K562 (cell line): Measurements from ENCODE around the gene NQO2. TPM values are rescaled to one million over a fixed set of nuclear protein-coding genes. Genes with fewer than 3 reads are reported as not detected.

Experiments
- MYNN ChIP-seq, 2 experiments: sonication (generic); formaldehyde crosslinking in 1 of 2; IDR thresholded peaks; 2 replicates each; pipeline versions ENCODE4 v1.5.0 to v1.6.1; 2016 to 2020; ENCODE audit warnings: antibody characterized with exemption in 1 of 2, missing genetic modification reagents in 1 of 2
- polyA plus RNA-seq, 8 experiments: library from polyadenylated mRNA; depleted of rRNA in 4 of 8; stranded (reverse) in 5 of 8; unstranded in 3 of 8; fragments of >200 nt; fragmentation: Nextera tagmentation in 2 of 8; fragmentation: Illumina TruSeq in 1 of 8; extraction: Ambion mirVana in 2 of 8; extraction: Trizol in 1 of 8; gene quantifications; 2 replicates each; pipeline versions ENCODE4 v1.2.1 to v1.2.3, GENCODE V29; 2011 to 2014; ENCODE audit warnings: inconsistent platforms in 1 of 8, missing spikeins in 1 of 8
- total RNA-seq, 7 experiments: library from RNA; depleted of rRNA in 6 of 7; stranded (reverse); fragments of >200 nt in 6 of 7; fragmentation: Illumina TruSeq in 2 of 7; extraction: Trizol in 2 of 7; gene quantifications; 2 replicates each; pipeline versions ENCODE4 v1.2.1 to v1.2.3, GENCODE V29; 2011 to 2021; ENCODE audit warnings: low replicate concordance in 1 of 7
- TF ChIP-seq, protein P1 (sequence below): sonication (generic); formaldehyde crosslinking; IDR thresholded peaks from 2 replicates; pipeline ENCODE4 v1.8.0; 2023; ENCODE audit warnings: mild to moderate bottlenecking, missing genetic modification reagents
- TF ChIP-seq, protein P2 (sequence below): sonication (generic); formaldehyde crosslinking; IDR thresholded peaks from 2 replicates; pipeline ENCODE4 v1.8.1; 2023; ENCODE audit warnings: mild to moderate bottlenecking, missing genetic modification reagents
- TF ChIP-seq, protein P3 (sequence below), 2 experiments: fragments of 450-650 bp; IDR thresholded peaks; 2 replicates each; pipeline ENCODE4 v1.6.1; 2018; ENCODE audit warnings: mild to moderate bottlenecking in 2 of 2, low read depth in 1 of 2; ENCODE audit not compliant: partially characterized antibody in 2 of 2
- TF ChIP-seq, protein P4 (sequence below): fragments of 200-600 bp; sonication (generic); IDR thresholded peaks from one replicate; pipeline ENCODE4 v1.6.1; 2012; ENCODE audit warnings: mild to moderate bottlenecking, low read depth, low read length, inconsistent platforms

NQO2 gene
- total and polyA plus RNA-seq, 9 of the 15 experiments (the other 6 are each of a cell fraction or from before 2014, with no cell fraction given), result 54.6 to 214 (median 116) TPM

DNA sequence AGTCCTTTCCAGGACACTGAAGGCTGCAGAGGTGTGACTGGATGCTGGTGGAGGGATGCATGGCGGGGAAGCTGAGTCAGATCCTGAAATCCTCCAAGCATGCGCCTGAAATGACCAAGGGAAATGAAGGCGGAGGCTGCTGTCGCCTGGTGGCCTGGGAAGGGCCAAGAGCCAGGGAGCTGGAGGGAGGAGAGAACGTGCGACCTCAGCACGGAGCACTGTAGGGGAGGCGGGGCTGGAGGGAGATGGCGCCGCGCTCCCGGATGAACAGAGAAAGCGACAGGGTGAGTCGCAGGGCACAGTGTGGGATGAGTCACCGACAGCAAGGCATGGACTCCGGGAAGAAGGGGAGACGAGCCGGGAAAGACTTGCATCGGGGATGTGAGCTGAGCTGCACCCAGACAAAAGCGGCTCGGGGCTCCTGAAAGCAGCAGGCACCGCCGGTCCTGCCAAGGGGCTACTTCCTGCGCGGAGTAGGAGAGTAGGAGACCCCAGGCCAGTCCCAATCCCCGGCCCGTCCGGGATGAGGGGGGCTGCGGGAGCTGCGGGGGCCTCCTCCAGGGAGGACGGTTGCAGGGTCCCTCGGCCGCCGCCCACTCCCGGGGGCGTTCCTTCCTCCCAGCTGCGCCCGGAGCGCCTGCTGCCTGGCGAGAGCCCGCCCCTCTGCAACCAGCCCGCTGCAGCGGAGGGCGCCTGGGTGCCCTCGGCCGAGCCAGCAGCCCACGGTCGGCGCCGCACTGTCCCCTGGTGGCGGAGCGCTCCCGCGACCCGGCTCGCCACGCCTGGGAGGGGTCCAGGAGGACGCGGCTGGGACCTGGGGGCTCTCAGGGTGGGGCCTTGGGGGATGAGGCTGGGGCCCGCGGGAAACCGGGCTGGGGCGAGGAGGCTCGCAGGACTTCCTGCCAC is 11.0 kb upstream of the NQO2 start (continued):
- TF ChIP-seq, protein P1, sequence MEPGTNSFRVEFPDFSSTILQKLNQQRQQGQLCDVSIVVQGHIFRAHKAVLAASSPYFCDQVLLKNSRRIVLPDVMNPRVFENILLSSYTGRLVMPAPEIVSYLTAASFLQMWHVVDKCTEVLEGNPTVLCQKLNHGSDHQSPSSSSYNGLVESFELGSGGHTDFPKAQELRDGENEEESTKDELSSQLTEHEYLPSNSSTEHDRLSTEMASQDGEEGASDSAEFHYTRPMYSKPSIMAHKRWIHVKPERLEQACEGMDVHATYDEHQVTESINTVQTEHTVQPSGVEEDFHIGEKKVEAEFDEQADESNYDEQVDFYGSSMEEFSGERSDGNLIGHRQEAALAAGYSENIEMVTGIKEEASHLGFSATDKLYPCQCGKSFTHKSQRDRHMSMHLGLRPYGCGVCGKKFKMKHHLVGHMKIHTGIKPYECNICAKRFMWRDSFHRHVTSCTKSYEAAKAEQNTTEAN (CRISPR knock-in tag), result no peak
- TF ChIP-seq, protein P2, sequence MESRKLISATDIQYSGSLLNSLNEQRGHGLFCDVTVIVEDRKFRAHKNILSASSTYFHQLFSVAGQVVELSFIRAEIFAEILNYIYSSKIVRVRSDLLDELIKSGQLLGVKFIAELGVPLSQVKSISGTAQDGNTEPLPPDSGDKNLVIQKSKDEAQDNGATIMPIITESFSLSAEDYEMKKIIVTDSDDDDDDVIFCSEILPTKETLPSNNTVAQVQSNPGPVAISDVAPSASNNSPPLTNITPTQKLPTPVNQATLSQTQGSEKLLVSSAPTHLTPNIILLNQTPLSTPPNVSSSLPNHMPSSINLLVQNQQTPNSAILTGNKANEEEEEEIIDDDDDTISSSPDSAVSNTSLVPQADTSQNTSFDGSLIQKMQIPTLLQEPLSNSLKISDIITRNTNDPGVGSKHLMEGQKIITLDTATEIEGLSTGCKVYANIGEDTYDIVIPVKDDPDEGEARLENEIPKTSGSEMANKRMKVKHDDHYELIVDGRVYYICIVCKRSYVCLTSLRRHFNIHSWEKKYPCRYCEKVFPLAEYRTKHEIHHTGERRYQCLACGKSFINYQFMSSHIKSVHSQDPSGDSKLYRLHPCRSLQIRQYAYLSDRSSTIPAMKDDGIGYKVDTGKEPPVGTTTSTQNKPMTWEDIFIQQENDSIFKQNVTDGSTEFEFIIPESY (CRISPR knock-in tag), result peak; percentile 59
- TF ChIP-seq, protein P3, sequence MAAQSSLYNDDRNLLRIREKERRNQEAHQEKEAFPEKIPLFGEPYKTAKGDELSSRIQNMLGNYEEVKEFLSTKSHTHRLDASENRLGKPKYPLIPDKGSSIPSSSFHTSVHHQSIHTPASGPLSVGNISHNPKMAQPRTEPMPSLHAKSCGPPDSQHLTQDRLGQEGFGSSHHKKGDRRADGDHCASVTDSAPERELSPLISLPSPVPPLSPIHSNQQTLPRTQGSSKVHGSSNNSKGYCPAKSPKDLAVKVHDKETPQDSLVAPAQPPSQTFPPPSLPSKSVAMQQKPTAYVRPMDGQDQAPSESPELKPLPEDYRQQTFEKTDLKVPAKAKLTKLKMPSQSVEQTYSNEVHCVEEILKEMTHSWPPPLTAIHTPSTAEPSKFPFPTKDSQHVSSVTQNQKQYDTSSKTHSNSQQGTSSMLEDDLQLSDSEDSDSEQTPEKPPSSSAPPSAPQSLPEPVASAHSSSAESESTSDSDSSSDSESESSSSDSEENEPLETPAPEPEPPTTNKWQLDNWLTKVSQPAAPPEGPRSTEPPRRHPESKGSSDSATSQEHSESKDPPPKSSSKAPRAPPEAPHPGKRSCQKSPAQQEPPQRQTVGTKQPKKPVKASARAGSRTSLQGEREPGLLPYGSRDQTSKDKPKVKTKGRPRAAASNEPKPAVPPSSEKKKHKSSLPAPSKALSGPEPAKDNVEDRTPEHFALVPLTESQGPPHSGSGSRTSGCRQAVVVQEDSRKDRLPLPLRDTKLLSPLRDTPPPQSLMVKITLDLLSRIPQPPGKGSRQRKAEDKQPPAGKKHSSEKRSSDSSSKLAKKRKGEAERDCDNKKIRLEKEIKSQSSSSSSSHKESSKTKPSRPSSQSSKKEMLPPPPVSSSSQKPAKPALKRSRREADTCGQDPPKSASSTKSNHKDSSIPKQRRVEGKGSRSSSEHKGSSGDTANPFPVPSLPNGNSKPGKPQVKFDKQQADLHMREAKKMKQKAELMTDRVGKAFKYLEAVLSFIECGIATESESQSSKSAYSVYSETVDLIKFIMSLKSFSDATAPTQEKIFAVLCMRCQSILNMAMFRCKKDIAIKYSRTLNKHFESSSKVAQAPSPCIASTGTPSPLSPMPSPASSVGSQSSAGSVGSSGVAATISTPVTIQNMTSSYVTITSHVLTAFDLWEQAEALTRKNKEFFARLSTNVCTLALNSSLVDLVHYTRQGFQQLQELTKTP (IDR thresholded peaks at IDR 0.05; ENCODE audit: low read depth in 1 of 2, partially characterized antibody in 2 of 2), result peak in 1 of 2 experiments; percentile 38
- no peak; the same call in 1 of the 2 replicates for TF ChIP-seq MYNN (IDR thresholded peaks at IDR 0.05)
- TF ChIP-seq MYNN (CRISPR knock-in tag; IDR thresholded peaks at IDR 0.05), result no peak
- TF ChIP-seq, protein P4, sequence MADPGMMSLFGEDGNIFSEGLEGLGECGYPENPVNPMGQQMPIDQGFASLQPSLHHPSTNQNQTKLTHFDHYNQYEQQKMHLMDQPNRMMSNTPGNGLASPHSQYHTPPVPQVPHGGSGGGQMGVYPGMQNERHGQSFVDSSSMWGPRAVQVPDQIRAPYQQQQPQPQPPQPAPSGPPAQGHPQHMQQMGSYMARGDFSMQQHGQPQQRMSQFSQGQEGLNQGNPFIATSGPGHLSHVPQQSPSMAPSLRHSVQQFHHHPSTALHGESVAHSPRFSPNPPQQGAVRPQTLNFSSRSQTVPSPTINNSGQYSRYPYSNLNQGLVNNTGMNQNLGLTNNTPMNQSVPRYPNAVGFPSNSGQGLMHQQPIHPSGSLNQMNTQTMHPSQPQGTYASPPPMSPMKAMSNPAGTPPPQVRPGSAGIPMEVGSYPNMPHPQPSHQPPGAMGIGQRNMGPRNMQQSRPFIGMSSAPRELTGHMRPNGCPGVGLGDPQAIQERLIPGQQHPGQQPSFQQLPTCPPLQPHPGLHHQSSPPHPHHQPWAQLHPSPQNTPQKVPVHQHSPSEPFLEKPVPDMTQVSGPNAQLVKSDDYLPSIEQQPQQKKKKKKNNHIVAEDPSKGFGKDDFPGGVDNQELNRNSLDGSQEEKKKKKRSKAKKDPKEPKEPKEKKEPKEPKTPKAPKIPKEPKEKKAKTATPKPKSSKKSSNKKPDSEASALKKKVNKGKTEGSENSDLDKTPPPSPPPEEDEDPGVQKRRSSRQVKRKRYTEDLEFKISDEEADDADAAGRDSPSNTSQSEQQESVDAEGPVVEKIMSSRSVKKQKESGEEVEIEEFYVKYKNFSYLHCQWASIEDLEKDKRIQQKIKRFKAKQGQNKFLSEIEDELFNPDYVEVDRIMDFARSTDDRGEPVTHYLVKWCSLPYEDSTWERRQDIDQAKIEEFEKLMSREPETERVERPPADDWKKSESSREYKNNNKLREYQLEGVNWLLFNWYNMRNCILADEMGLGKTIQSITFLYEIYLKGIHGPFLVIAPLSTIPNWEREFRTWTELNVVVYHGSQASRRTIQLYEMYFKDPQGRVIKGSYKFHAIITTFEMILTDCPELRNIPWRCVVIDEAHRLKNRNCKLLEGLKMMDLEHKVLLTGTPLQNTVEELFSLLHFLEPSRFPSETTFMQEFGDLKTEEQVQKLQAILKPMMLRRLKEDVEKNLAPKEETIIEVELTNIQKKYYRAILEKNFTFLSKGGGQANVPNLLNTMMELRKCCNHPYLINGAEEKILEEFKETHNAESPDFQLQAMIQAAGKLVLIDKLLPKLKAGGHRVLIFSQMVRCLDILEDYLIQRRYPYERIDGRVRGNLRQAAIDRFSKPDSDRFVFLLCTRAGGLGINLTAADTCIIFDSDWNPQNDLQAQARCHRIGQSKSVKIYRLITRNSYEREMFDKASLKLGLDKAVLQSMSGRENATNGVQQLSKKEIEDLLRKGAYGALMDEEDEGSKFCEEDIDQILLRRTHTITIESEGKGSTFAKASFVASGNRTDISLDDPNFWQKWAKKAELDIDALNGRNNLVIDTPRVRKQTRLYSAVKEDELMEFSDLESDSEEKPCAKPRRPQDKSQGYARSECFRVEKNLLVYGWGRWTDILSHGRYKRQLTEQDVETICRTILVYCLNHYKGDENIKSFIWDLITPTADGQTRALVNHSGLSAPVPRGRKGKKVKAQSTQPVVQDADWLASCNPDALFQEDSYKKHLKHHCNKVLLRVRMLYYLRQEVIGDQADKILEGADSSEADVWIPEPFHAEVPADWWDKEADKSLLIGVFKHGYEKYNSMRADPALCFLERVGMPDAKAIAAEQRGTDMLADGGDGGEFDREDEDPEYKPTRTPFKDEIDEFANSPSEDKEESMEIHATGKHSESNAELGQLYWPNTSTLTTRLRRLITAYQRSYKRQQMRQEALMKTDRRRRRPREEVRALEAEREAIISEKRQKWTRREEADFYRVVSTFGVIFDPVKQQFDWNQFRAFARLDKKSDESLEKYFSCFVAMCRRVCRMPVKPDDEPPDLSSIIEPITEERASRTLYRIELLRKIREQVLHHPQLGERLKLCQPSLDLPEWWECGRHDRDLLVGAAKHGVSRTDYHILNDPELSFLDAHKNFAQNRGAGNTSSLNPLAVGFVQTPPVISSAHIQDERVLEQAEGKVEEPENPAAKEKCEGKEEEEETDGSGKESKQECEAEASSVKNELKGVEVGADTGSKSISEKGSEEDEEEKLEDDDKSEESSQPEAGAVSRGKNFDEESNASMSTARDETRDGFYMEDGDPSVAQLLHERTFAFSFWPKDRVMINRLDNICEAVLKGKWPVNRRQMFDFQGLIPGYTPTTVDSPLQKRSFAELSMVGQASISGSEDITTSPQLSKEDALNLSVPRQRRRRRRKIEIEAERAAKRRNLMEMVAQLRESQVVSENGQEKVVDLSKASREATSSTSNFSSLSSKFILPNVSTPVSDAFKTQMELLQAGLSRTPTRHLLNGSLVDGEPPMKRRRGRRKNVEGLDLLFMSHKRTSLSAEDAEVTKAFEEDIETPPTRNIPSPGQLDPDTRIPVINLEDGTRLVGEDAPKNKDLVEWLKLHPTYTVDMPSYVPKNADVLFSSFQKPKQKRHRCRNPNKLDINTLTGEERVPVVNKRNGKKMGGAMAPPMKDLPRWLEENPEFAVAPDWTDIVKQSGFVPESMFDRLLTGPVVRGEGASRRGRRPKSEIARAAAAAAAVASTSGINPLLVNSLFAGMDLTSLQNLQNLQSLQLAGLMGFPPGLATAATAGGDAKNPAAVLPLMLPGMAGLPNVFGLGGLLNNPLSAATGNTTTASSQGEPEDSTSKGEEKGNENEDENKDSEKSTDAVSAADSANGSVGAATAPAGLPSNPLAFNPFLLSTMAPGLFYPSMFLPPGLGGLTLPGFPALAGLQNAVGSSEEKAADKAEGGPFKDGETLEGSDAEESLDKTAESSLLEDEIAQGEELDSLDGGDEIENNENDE, result no peak
